Lower leg skin (tissue), 3 donors: ENCODE measurements around the gene SPINK2.

Experiments
- POLR2A ChIP-seq, 2 donors: fragments of 450-650 bp; IDR thresholded peaks; one replicate each; pipeline ENCODE4 v1.6.1; 2016 to 2017; ENCODE audit warnings: antibody characterized with exemption in 2 of 2, mild to moderate bottlenecking in 1 of 2, moderate library complexity in 1 of 2
- TF ChIP-seq, protein P1 (sequence below), 3 donors: fragments of 450-650 bp; IDR thresholded peaks; one replicate each; pipeline ENCODE4 v1.5.1; 2016; ENCODE audit warnings: antibody characterized with exemption in 3 of 3, mild to moderate bottlenecking in 3 of 3, moderate library complexity in 2 of 3

DNA sequence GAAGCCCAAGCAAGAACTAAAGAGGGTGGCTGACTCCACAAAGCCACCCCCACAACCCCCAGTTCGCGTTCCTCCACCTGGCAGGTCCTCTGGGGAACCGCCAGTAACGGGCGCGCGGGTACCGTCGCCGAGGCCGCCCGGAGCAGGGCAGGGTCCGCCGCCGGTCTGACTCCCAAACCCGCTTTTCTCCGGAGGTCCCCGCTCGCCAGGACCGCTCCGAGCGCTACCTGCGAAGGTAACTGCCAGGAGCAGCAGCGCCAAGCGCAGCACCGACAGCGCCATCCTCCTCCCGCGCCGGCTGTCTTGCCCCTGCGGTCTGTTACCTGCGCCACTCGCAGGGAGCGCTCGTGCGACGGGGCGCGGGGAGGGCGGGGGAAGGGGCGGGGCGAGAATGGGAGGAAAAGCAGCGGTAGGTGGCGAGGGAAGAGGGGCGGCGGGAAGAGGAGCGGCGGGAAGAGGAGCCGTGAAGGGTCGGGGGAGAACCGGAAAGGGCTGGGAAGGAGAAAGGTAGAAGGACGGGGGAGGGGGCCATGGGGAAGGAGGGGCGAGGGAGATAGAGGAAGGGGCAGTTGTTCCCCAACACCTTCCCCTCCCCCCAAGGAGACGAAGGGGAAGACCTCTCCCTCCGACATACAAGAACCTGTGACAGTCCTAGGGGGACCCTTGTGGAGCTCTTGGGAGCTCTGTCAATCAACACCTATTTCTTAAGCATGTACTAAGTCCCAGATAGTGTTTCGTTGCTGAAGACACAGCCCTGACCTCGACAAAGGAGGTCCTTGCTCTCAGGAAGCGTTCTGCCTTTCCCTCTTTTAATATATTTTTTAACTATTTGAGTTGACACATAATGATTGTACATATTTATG is at the start of gene SPINK2:
- TF ChIP-seq, protein P1, sequence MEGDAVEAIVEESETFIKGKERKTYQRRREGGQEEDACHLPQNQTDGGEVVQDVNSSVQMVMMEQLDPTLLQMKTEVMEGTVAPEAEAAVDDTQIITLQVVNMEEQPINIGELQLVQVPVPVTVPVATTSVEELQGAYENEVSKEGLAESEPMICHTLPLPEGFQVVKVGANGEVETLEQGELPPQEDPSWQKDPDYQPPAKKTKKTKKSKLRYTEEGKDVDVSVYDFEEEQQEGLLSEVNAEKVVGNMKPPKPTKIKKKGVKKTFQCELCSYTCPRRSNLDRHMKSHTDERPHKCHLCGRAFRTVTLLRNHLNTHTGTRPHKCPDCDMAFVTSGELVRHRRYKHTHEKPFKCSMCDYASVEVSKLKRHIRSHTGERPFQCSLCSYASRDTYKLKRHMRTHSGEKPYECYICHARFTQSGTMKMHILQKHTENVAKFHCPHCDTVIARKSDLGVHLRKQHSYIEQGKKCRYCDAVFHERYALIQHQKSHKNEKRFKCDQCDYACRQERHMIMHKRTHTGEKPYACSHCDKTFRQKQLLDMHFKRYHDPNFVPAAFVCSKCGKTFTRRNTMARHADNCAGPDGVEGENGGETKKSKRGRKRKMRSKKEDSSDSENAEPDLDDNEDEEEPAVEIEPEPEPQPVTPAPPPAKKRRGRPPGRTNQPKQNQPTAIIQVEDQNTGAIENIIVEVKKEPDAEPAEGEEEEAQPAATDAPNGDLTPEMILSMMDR (IDR thresholded peaks at IDR 0.05), result no peak
- TF ChIP-seq POLR2A (IDR thresholded peaks at IDR 0.05), result no peak
